GM12878 (cell line): Measurements from ENCODE around the gene ACACA. TPM values are rescaled to one million over a fixed set of nuclear protein-coding genes. Genes with fewer than 3 reads are reported as not detected.

Source experiments
- ATAC-seq: fragments of 200-7000 bp; cut with Tn5 transposase; 3 replicates; pipeline ENCODE4 v1.9.1; 2020; ENCODE audit warnings: mild to moderate bottlenecking, moderate library complexity
- BruUV-seq: library from RNA; stranded (reverse); fragments of 400-500 nt; replicated peaks from 2 replicates; lab custom pipeline; 2021; lab: Mats Ljungman, UMichigan
- CTCF ChIA-PET: fragments of 300-600 bp; sonication (Branson Sonifier 250); formaldehyde crosslinking; extraction: SDS; loops from one replicate; lab custom pipeline; 2021; ENCODE audit warnings: inconsistent platforms; lab: Yijun Ruan, JAX
- POLR2A ChIA-PET: fragments of 350-600 bp; formaldehyde crosslinking; extraction: SDS; loops from one replicate; lab custom pipeline; 2021; ENCODE audit warnings: inconsistent platforms; lab: Charles Lee
- RAD21 ChIA-PET: fragments of 300-600 bp; sonication (Branson Sonifier 250); formaldehyde crosslinking; loops from one replicate; lab custom pipeline; 2023; ENCODE audit warnings: antibody characterized with exemption; ENCODE audit not compliant: unreplicated experiment; lab: Charles Lee
- SMC1A ChIA-PET: fragments of 300-600 bp; sonication (Branson Sonifier 250); formaldehyde crosslinking; loops from one replicate; lab custom pipeline; 2023; ENCODE audit not compliant: unreplicated experiment, uncharacterized antibody; lab: Charles Lee
- DNase-seq: peaks from one replicate; pipeline ENCODE4 v3.0.0-alpha.2; 2011; ENCODE audit warnings: low read depth, low spot score
- FAIRE-seq: peaks from 3 replicates; lab custom pipeline; 2011; peaks lifted over from hg19 to GRCh38; lab: Jason Lieb, UNC
- H2AFZ ChIP-seq: 2 replicates; pipeline ENCODE4 v1.6.0; 2011; ENCODE audit warnings: low read depth, low read length, control low read depth; ENCODE audit not compliant: control insufficient read depth
- H3K27ac ChIP-seq: 2 replicates; pipeline ENCODE4 v1.5.1; 2011; ENCODE audit warnings: control low read depth; ENCODE audit not compliant: control insufficient read depth, insufficient read depth
- H3K27me3 ChIP-seq, 2 experiments: replicated peaks in 1 of 2; 2 replicates each; pipeline versions ENCODE4 v1.6.0 to v1.6.1; 2011; ENCODE audit warnings: low read length in 1 of 2; ENCODE audit not compliant: control insufficient read depth in 2 of 2, insufficient read depth in 2 of 2
- H3K36me3 ChIP-seq, 2 experiments: 2 replicates each; pipeline ENCODE4 v1.5.1; 2011; ENCODE audit warnings: low read length in 1 of 2; ENCODE audit not compliant: control insufficient read depth in 2 of 2, insufficient read depth in 2 of 2
- H3K4me1 ChIP-seq: 2 replicates; pipeline ENCODE4 v1.6.1; 2011; ENCODE audit warnings: mild to moderate bottlenecking, low read length, moderate library complexity, mixed read lengths; ENCODE audit not compliant: control insufficient read depth, insufficient read depth
- H3K4me2 ChIP-seq: 2 replicates; pipeline ENCODE4 v1.6.0; 2011; ENCODE audit warnings: control low read depth; ENCODE audit not compliant: control insufficient read depth, insufficient read depth
- H3K4me3 ChIP-seq: fragments of 200-600 bp; sonication (generic); 2 replicates; pipeline ENCODE4 v1.5.1; 2016
- H3K79me2 ChIP-seq: 2 replicates; pipeline ENCODE4 v1.6.0; 2011; ENCODE audit warnings: low read length; ENCODE audit not compliant: control insufficient read depth, insufficient read depth
- H3K9ac ChIP-seq: 2 replicates; pipeline ENCODE4 v1.8.0; 2011; ENCODE audit warnings: low read length, control low read depth, mixed read lengths; ENCODE audit not compliant: control insufficient read depth, insufficient read depth
- H3K9me3 ChIP-seq: replicated peaks from 3 replicates; pipeline ENCODE4 v1.5.1; 2011; ENCODE audit warnings: mild to moderate bottlenecking, low read length; ENCODE audit not compliant: control insufficient read depth, insufficient read depth
- H4K20me1 ChIP-seq: 2 replicates; pipeline ENCODE4 v1.6.0; 2011; ENCODE audit not compliant: control insufficient read depth, insufficient read depth
- ATF3 ChIP-seq: IDR thresholded peaks from 2 replicates; pipeline ENCODE4 v1.6.1; 2011; ENCODE audit warnings: low read depth, mild to moderate bottlenecking, low read length, moderate library complexity, borderline replicate concordance; ENCODE audit errors: extremely low read depth
- BCLAF1 ChIP-seq: fragments of 450-650 bp; IDR thresholded peaks from 2 replicates; pipeline ENCODE4 v1.6.1; 2017; ENCODE audit warnings: antibody characterized with exemption, mild to moderate bottlenecking, moderate library complexity
- BRCA1 ChIP-seq: IDR thresholded peaks from 2 replicates; pipeline ENCODE4 v1.6.1; 2011; ENCODE audit warnings: low read depth, low read length, improper control_type of control experiment
- E4F1 ChIP-seq: fragments of 450-650 bp; IDR thresholded peaks from 2 replicates; pipeline ENCODE4 v1.6.1; 2018; ENCODE audit warnings: borderline replicate concordance, mild to moderate bottlenecking; ENCODE audit not compliant: partially characterized antibody
- FOXK2 ChIP-seq: fragments of 450-650 bp; IDR thresholded peaks from 2 replicates; pipeline ENCODE4 v1.6.1; 2017; ENCODE audit warnings: mild to moderate bottlenecking, moderate library complexity
- HDAC6 ChIP-seq: fragments of 200-600 bp; sonication (generic); IDR thresholded peaks from one replicate; pipeline ENCODE4 v1.8.0; 2017; ENCODE audit warnings: antibody characterized with exemption; ENCODE audit not compliant: unreplicated experiment
- MTA3 ChIP-seq: IDR thresholded peaks from 2 replicates; pipeline ENCODE4 v1.6.1; 2012; ENCODE audit warnings: low read length, inconsistent platforms, borderline replicate concordance
- PKNOX1 ChIP-seq: fragments of 450-650 bp; IDR thresholded peaks from 2 replicates; pipeline ENCODE4 v1.6.1; 2016; ENCODE audit warnings: mild to moderate bottlenecking
- POLR2A ChIP-seq: IDR thresholded peaks from 2 replicates; pipeline ENCODE4 v1.6.1; 2011; ENCODE audit warnings: low read depth, mild to moderate bottlenecking, low read length
- POLR2AphosphoS2 ChIP-seq: IDR thresholded peaks from 2 replicates; pipeline ENCODE4 v1.6.1; 2011; ENCODE audit warnings: low read depth, mild to moderate bottlenecking, low read length, improper control_type of control experiment, moderate library complexity
- RAD51 ChIP-seq: fragments of 450-650 bp; IDR thresholded peaks from 2 replicates; pipeline ENCODE4 v1.6.1; 2016; ENCODE audit warnings: moderate library complexity, mild to moderate bottlenecking, inconsistent platforms
- RELB ChIP-seq: fragments of 450-650 bp; IDR thresholded peaks from 2 replicates; pipeline ENCODE4 v1.6.1; 2017; ENCODE audit warnings: low read depth, mild to moderate bottlenecking, moderate library complexity
- SMAD1 ChIP-seq: fragments of 450-650 bp; IDR thresholded peaks from 2 replicates; pipeline ENCODE4 v1.6.1; 2018; ENCODE audit warnings: mild to moderate bottlenecking, low read depth; ENCODE audit not compliant: partially characterized antibody
- STAT1 ChIP-seq: fragments of 450-650 bp; conservative IDR thresholded peaks from 2 replicates; pipeline ENCODE4 v1.6.1; 2014; ENCODE audit warnings: antibody characterized with exemption, mild to moderate bottlenecking
- TBL1XR1 ChIP-seq: IDR thresholded peaks from 2 replicates; pipeline ENCODE4 v1.6.1; 2012; ENCODE audit warnings: low read depth, low read length, improper control_type of control experiment
- ZZZ3 ChIP-seq: IDR thresholded peaks from 2 replicates; pipeline ENCODE4 v1.6.1; 2011; ENCODE audit warnings: low read depth; ENCODE audit not compliant: control insufficient read depth, insufficient read length
- in situ Hi-C: fragments of 300-500 bp; cut with MboI; formaldehyde crosslinking; loops from 9 replicates; pipeline ENCODE4 v1.14.3; 2018; ENCODE audit warnings: mixed read lengths
- intact Hi-C: fragments of 100-400 bp; cut with micrococcal nuclease; formaldehyde crosslinking; loops from one replicate; pipeline ENCODE4 v1.14.2; 2022; ENCODE audit not compliant: unreplicated experiment
- polyA plus RNA-seq, 11 experiments: library from polyadenylated mRNA; depleted of rRNA in 4 of 11; unstranded in 6 of 11; stranded (reverse) in 5 of 11; fragments of >200 nt; fragmentation: Nextera tagmentation in 4 of 11; fragmentation: Illumina TruSeq in 1 of 11; extraction: Ambion mirVana in 4 of 11; extraction: Trizol in 1 of 11; gene quantifications; 1 replicate in 1 of 11; 2 replicates in 10 of 11; pipeline versions ENCODE4 v1.2.1 to v1.2.3, GENCODE V29; 2011 to 2016; ENCODE audit warnings: inconsistent platforms in 2 of 11, missing spikeins in 2 of 11, low read depth in 1 of 11
- total RNA-seq, 4 experiments: library from RNA; depleted of rRNA in 3 of 4; stranded (reverse); fragments of >200 nt in 3 of 4; fragmentation: Illumina TruSeq in 1 of 4; extraction: Trizol in 1 of 4; gene quantifications; 2 replicates each; pipeline versions ENCODE4 v1.2.1 to v1.2.3, GENCODE V29; 2013 to 2021

Gene ACACA
- total and polyA plus RNA-seq, 10 of the 15 experiments (the other 5 are each of a cell fraction or from before 2014, with no cell fraction given): 12.9 to 74.2 (median 32.0) TPM

GRCh38 chr17:37176723-37177122 is 229.9 kb downstream of the ACACA start:
- Histone ChIP-seq H2AFZ (no peak overlapping the region), H3K4me2 (no peak overlapping the region), H3K79me2 (no peaks in the 10 kb centered on the region), H3K9ac (no peak overlapping the region), H3K27me3 (no peaks in the 10 kb centered on the region), H3K4me1 (no peaks in the 10 kb centered on the region), H3K9me3 (no peaks in the 10 kb centered on the region), H3K36me3 (peaks cover 3 to 17% of the 10 kb centered on the region in 2 experiments; a peak in 3 of 4 replicates), H3K4me3 (no peak overlapping the region)
- intact Hi-C loops: no loop called here
- DNase-seq: no peak
- ChIA-PET CTCF (interaction anchor here (1.0 kb wide), 1 partner anchor 18 kb away, joined by 3 read pairs; no protein-coding TSS in a partner anchor), RAD21 (interaction anchor here (0.6 kb wide), 2 partner anchors 41 to 544 kb away, joined by 3 read pairs; no protein-coding TSS in a partner anchor), SMC1A (interaction anchor here (0.6 to 0.9 kb wide), 2 partner anchors 149 to 197 kb away, joined by 3 read pairs; no protein-coding TSS in a partner anchor)
- BruUV-seq: no TSS peak
- ATAC-seq: no peak
- no peak for FAIRE-seq
- TF ChIP-seq BRCA1 (no peak), ZZZ3 (no peak), FOXK2 (no peak), BCLAF1 (no peak), HDAC6 (no peak), RELB (no peak), MTA3 (no peak), POLR2A (no peak), E4F1 (no peak), ATF3 (no peak), TBL1XR1 (no peak), POLR2AphosphoS2 (no peak), RAD51 (no peak), STAT1 (no peak), PKNOX1 (no peak), SMAD1 (no peak)
- TF ChIP-seq, all 136 proteins: peak for 0
- in situ Hi-C loops: no loop called here
- POLR2A ChIA-PET: interaction anchor here (0.5 kb wide), 1 partner anchor 338 kb away, joined by 4 read pairs; no protein-coding TSS in a partner anchor
- Histone ChIP-seq H4K20me1 (no peaks in the 10 kb centered on the region), H3K27ac (no peak overlapping the region)
